Left lung (tissue), 10 donors: Measurements from ENCODE around the gene LTA4H. TPM values are rescaled to one million over a fixed set of nuclear protein-coding genes. Genes with fewer than 3 reads are reported as not detected.

Source experiments
- ATAC-seq: fragments of 200-7000 bp; cut with Tn5 transposase; one replicate; pipeline ENCODE4 v1.9.1; 2020; ENCODE audit warnings: moderate library complexity
- DNase-seq, 4 donors: peaks; one replicate each; pipeline ENCODE4 v3.0.0-alpha.2; 2013 to 2020
- H3K27ac ChIP-seq, 2 donors: fragments of 200-600 bp; sonication (generic) in 1 of 2; one replicate each; pipeline versions ENCODE4 v1.5.0 to v1.8.0; 2020 to 2021
- H3K27me3 ChIP-seq, 2 donors: fragments of 200-600 bp; sonication (generic) in 1 of 2; one replicate each; pipeline versions ENCODE4 v1.5.0 to v1.8.0; 2020 to 2021
- H3K36me3 ChIP-seq, 2 donors: fragments of 200-600 bp; sonication (generic) in 1 of 2; one replicate each; pipeline versions ENCODE4 v1.5.0 to v1.8.0; 2020 to 2021
- H3K4me1 ChIP-seq, 2 donors: fragments of 200-600 bp; one replicate each; pipeline ENCODE4 v1.8.0; 2021
- H3K4me3 ChIP-seq, 2 donors: fragments of 200-600 bp; sonication (generic) in 1 of 2; one replicate each; pipeline versions ENCODE4 v1.5.0 to v1.8.0; 2020 to 2021; ENCODE audit warnings: mild to moderate bottlenecking in 1 of 2
- H3K9me3 ChIP-seq, 2 donors: fragments of 200-600 bp; sonication (generic) in 1 of 2; one replicate each; pipeline versions ENCODE4 v1.5.0 to v1.8.0; 2020 to 2021
- CTCF ChIP-seq, 2 donors: fragments of 200-600 bp; sonication (generic) in 1 of 2; IDR thresholded peaks; one replicate each; pipeline versions ENCODE4 v1.5.0 to v1.8.0; 2021; ENCODE audit warnings: antibody characterized with exemption in 2 of 2
- intact Hi-C, 2 donors: fragments of 100-400 bp; cut with DNase I; formaldehyde crosslinking; loops; one replicate each; pipeline versions ENCODE4 v1.11.2 to v1.14.2; 2022
- polyA plus RNA-seq, 6 donors: library from polyadenylated mRNA; unstranded; fragments of 120-200 nt; gene quantifications; one replicate each; pipeline ENCODE4 v1.2.1, GENCODE V29; 2013; ENCODE audit not compliant: insufficient read length in 6 of 6
- total RNA-seq, 2 donors: library from RNA; stranded (reverse); fragmentation: NEBNext Ultra II Directional; extraction: Animal tissue kit (Norgen Biotek cat#: 25700); gene quantifications; one replicate each; pipeline ENCODE4 v1.2.1, GENCODE V29; 2021
- donor health status: DM: no; HTN: yes; CAD: no.
- donor health status: DM: no; HTN: no; CAD: no.

Gene LTA4H
- total and polyA plus RNA-seq, 8 donors = 173 to 227 (median 203) TPM

GRCh38 chr12:96054244-96054610, 18.8 kb upstream of the LTA4H start:
- peaks cover 0 to 8% of the 10 kb centered on the region in 2 donors for H3K9me3 ChIP-seq
- peaks cover 0 to 36% of the 10 kb centered on the region in 2 donors for H3K4me1 ChIP-seq
- no peaks in the 10 kb centered on the region for H3K36me3 ChIP-seq
- no peak for TF ChIP-seq CTCF (IDR thresholded peaks at IDR 0.05)
- no peak overlapping the region for H3K4me3 ChIP-seq
- DNase-seq (no peak), ATAC-seq (peak; percentile 63)
- peak overlapping the region; percentile 54 to 90 for H3K27ac ChIP-seq
- intact Hi-C loops = no loop called here
- H3K27me3 ChIP-seq = no peaks in the 10 kb centered on the region

GRCh38 chr12:96053476-96054243, 18.3 kb upstream of the LTA4H start:
- peak; percentile 28 for ATAC-seq
- DNase-seq = no peak
- Histone ChIP-seq H3K9me3 (peaks cover 0 to 8% of the 10 kb centered on the region in 2 donors), H3K4me1 (peaks cover 0 to 42% of the 10 kb centered on the region in 2 donors), H3K27me3 (no peaks in the 10 kb centered on the region), H3K36me3 (no peaks in the 10 kb centered on the region), H3K27ac (peak overlapping the region; percentile 54 to 90), H3K4me3 (no peak overlapping the region)
- TF ChIP-seq CTCF (IDR thresholded peaks at IDR 0.05) = no peak
- intact Hi-C loops = no loop called here

GRCh38 chr12:96051756-96052485, 16.5 kb upstream of the LTA4H start:
- intact Hi-C loops = no loop called here

GRCh38 chr12:96050139-96050538, 14.8 kb upstream of the LTA4H start:
- H3K27ac ChIP-seq = no peak overlapping the region
- intact Hi-C loops = no loop called here
- no peak for DNase-seq
- H3K4me1 ChIP-seq = peaks cover 15 to 77% of the 10 kb centered on the region in 2 donors
- no peaks in the 10 kb centered on the region for H3K36me3 ChIP-seq
- no peak overlapping the region for H3K4me3 ChIP-seq
- no peak for ATAC-seq
- no peaks in the 10 kb centered on the region for H3K27me3 ChIP-seq
- no peaks in the 10 kb centered on the region for H3K9me3 ChIP-seq
- TF ChIP-seq CTCF (IDR thresholded peaks at IDR 0.05) = no peak

More at GRCh38 chr12:96051756-96052485, 16.5 kb upstream of the LTA4H start:
- Histone ChIP-seq H3K4me1 (peaks cover 8 to 59% of the 10 kb centered on the region in 2 donors), H3K4me3 (no peak overlapping the region), H3K36me3 (no peaks in the 10 kb centered on the region), H3K27me3 (no peaks in the 10 kb centered on the region), H3K27ac (no peak overlapping the region), H3K9me3 (peaks cover 0 to 7% of the 10 kb centered on the region in 2 donors)
- no peak for DNase-seq
- TF ChIP-seq CTCF (IDR thresholded peaks at IDR 0.05) = no peak
- no peak for ATAC-seq

- peak; percentile 9 for ATAC-seq
- peak overlapping the region; percentile 79 to 90 for H3K27ac ChIP-seq
- no peak for TF ChIP-seq CTCF (IDR thresholded peaks at IDR 0.05)
- H3K36me3 ChIP-seq = no peaks in the 10 kb centered on the region
- H3K27me3 ChIP-seq = no peaks in the 10 kb centered on the region
- H3K4me1 ChIP-seq = peaks cover 15 to 77% of the 10 kb centered on the region in 2 donors
- DNase-seq = no peak
- intact Hi-C loops = no loop called here
- H3K9me3 ChIP-seq = no peaks in the 10 kb centered on the region
- H3K4me3 ChIP-seq = no peak overlapping the region
Observed at GRCh38 chr12:96049101-96049500, 13.7 kb upstream of the LTA4H start.
